Fibroblast of peridontal ligament (primary cell): ENCODE measurements around the gene YEATS4.

Experiments used
- DNase-seq: peaks from one replicate; pipeline ENCODE4 v3.0.0-alpha.2; 2010; ENCODE audit errors: extremely low read depth

The YEATS4 gene

GRCh38 chr12:69433653-69434052, 74.1 kb downstream of the YEATS4 start:
- DNase-seq: no peak

- peak; percentile 66 for DNase-seq
These were observed 76.1 kb downstream of the YEATS4 start for GRCh38 chr12:69435644-69436043.

GRCh38 chr12:69437073-69437472, 77.5 kb downstream of the YEATS4 start:
- no peak for DNase-seq

GRCh38 chr12:69438539-69438938, 79.0 kb downstream of the YEATS4 start:
- DNase-seq: no peak

- DNase-seq: no peak
These were observed 80.5 kb downstream of the YEATS4 start for GRCh38 chr12:69440016-69440415.
